ENCODE measurements around the gene GEMIN7.

DNA sequence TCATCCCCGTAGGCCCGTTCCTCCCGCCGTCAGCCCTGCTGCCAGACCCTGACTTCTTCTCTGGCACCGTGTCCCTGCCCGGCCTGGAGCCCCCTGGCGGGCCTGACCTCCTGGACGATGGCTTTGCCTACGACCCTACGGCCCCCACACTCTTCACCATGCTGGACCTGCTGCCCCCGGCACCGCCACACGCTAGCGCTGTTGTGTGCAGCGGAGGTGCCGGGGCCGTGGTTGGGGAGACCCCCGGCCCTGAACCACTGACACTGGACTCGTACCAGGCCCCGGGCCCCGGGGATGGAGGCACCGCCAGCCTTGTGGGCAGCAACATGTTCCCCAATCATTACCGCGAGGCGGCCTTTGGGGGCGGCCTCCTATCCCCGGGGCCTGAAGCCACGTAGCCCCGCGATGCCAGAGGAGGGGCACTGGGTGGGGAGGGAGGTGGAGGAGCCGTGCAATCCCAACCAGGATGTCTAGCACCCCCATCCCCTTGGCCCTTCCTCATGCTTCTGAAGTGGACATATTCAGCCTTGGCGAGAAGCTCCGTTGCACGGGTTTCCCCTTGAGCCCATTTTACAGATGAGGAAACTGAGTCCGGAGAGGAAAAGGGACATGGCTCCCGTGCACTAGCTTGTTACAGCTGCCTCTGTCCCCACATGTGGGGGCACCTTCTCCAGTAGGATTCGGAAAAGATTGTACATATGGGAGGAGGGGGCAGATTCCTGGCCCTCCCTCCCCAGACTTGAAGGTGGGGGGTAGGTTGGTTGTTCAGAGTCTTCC is 41.5 kb upstream of the GEMIN7 start:
- TF ChIP-seq, protein P1, sequence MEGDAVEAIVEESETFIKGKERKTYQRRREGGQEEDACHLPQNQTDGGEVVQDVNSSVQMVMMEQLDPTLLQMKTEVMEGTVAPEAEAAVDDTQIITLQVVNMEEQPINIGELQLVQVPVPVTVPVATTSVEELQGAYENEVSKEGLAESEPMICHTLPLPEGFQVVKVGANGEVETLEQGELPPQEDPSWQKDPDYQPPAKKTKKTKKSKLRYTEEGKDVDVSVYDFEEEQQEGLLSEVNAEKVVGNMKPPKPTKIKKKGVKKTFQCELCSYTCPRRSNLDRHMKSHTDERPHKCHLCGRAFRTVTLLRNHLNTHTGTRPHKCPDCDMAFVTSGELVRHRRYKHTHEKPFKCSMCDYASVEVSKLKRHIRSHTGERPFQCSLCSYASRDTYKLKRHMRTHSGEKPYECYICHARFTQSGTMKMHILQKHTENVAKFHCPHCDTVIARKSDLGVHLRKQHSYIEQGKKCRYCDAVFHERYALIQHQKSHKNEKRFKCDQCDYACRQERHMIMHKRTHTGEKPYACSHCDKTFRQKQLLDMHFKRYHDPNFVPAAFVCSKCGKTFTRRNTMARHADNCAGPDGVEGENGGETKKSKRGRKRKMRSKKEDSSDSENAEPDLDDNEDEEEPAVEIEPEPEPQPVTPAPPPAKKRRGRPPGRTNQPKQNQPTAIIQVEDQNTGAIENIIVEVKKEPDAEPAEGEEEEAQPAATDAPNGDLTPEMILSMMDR (IDR thresholded peaks at IDR 0.05; ENCODE audit: low read length) = no peak
- TF ChIP-seq EZH2 (optimal IDR thresholded peaks at IDR 0.05; ENCODE audit: low read depth, low read length) (no peak), EZH2phosphoT487 (IDR thresholded peaks at IDR 0.05; ENCODE audit: low read length) (no peak)

All from MM.1S (cell line).